AG09319 (cell line): Measurements from ENCODE around the gene FBRSL1.

Source experiments
- DNase-seq: peaks from one replicate; pipeline ENCODE4 v3.0.0-alpha.2; 2010; ENCODE audit warnings: low read depth; ENCODE audit errors: extremely low read depth
- CTCF ChIP-seq: IDR thresholded peaks from 2 replicates; pipeline ENCODE4 v1.5.1; 2011; ENCODE audit warnings: low read depth, mild to moderate bottlenecking, inconsistent platforms, low read length, moderate library complexity

The FBRSL1 gene

GRCh38 chr12:132544498-132544897, 54.5 kb downstream of the FBRSL1 start:
- no peak for TF ChIP-seq CTCF
- DNase-seq, result no peak

GRCh38 chr12:132545164-132545953, 55.4 kb downstream of the FBRSL1 start:
- no peak for DNase-seq
- no peak for TF ChIP-seq CTCF

- no peak for TF ChIP-seq CTCF
- no peak for DNase-seq
These were observed 56.0 kb downstream of the FBRSL1 start for GRCh38 chr12:132545955-132546354.

GRCh38 chr12:132546647-132547046, 56.7 kb downstream of the FBRSL1 start:
- DNase-seq, result no peak
- no peak for TF ChIP-seq CTCF

GRCh38 chr12:132547205-132547740, 57.3 kb downstream of the FBRSL1 start:
- DNase-seq, result no peak
- TF ChIP-seq CTCF, result no peak

GRCh38 chr12:132548430-132549058, 58.6 kb downstream of the FBRSL1 start:
- no peak for DNase-seq
- no peak for TF ChIP-seq CTCF

- DNase-seq, result no peak
- no peak for TF ChIP-seq CTCF
These were observed 59.1 kb downstream of the FBRSL1 start for GRCh38 chr12:132549059-132549458.
